Measurements from ENCODE around the gene SFRP2. TPM values are rescaled to one million over a fixed set of nuclear protein-coding genes. Genes with fewer than 3 reads are reported as not detected.

Gene SFRP2
- 1.8 and 4.8 TPM in 2 replicates for total RNA-seq

DNA sequence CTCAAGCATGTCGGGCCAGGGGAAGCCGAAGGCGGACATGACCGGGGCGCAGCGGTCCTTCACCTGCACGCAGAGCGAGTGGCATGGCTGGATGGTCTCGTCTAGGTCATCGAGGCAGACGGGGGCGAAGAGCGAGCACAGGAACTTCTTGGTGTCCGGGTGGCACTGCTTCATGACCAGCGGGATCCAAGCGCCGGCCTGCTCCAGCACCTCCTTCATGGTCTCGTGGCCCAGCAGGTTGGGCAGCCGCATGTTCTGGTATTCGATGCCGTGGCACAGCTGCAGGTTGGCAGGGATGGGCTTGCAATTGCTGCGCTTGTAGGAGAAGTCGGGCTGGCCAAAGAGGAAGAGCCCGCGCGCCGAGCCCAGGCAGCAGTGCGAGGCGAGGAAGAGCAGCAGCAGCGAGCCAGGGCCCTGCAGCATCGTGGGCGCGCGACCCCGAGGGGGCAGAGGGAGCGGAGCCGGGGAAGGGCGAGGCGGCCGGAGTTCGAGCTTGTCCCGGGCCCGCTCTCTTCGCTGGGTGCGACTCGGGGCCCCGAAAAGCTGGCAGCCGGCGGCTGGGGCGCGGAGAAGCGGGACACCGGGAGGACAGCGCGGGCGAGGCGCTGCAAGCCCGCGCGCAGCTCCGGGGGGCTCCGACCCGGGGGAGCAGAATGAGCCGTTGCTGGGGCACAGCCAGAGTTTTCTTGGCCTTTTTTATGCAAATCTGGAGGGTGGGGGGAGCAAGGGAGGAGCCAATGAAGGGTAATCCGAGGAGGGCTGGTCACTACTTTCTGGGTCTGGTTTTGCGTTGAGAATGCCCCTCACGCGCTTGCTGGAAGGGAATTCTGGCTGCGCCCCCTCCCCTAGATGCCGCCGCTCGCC lies at the start of gene SFRP2:
TSS of gene SFRP2 (minus strand) at position 671 of the 864 bp plus-strand sequence. CDS start at position 423, 248 bp downstream.

GRCh38 chr4:153759407-153760316 lies 29.2 kb downstream of the SFRP2 start, which contains the start of gene RNF175:
RNF175 (minus strand) TSS chr4:153760024; CDS start chr4:153759862, 162 bp downstream.

Other genes starting within 250 kb of the SFRP2 start
- gene TLR2, start 104.8 kb downstream of the SFRP2 start, total RNA-seq = 0.37 and 3.7 TPM in 2 replicates
- under 0.01 and 1.2 TPM in 2 replicates for gene RNF175, start 29.1 kb downstream of the SFRP2 start, total RNA-seq